Testis (tissue), 2 donors: ENCODE data around the gene NEK9.

Source experiments
- POLR2A ChIP-seq: fragments of 450-650 bp; IDR thresholded peaks from one replicate; pipeline ENCODE4 v1.6.1; 2017; ENCODE audit warnings: antibody characterized with exemption, mild to moderate bottlenecking, moderate library complexity
- TF ChIP-seq, protein P1 (sequence below), 3 experiments: fragments of 450-650 bp in 2 of 3; fragments of 200-600 bp in 1 of 3; sonication (generic) in 1 of 3; IDR thresholded peaks; one replicate each; pipeline ENCODE4 v1.5.1; 2016 to 2019; ENCODE audit warnings: antibody characterized with exemption in 3 of 3, mild to moderate bottlenecking in 2 of 3, moderate library complexity in 1 of 3

DNA sequence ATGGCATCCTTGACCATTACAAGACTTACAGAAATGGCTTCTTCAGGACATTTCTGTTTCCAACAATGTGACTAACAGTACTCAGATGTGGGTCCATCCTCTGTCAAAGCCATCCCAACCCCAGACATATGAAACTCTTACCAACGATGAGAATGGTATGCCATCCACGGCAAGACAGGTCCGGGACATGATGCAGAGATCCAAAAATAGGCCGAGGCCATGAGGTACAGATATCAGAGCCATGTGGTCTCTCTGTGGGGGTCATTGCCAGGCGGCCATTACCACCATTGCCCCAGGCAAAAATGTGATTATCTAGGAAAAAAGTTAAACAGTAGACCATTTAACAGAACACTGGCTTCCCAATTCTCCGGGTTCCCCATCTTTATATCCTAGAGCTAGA lies 29.9 kb downstream of the NEK9 start:
- TF ChIP-seq, protein P1, sequence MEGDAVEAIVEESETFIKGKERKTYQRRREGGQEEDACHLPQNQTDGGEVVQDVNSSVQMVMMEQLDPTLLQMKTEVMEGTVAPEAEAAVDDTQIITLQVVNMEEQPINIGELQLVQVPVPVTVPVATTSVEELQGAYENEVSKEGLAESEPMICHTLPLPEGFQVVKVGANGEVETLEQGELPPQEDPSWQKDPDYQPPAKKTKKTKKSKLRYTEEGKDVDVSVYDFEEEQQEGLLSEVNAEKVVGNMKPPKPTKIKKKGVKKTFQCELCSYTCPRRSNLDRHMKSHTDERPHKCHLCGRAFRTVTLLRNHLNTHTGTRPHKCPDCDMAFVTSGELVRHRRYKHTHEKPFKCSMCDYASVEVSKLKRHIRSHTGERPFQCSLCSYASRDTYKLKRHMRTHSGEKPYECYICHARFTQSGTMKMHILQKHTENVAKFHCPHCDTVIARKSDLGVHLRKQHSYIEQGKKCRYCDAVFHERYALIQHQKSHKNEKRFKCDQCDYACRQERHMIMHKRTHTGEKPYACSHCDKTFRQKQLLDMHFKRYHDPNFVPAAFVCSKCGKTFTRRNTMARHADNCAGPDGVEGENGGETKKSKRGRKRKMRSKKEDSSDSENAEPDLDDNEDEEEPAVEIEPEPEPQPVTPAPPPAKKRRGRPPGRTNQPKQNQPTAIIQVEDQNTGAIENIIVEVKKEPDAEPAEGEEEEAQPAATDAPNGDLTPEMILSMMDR (IDR thresholded peaks at IDR 0.05): no peak
- TF ChIP-seq POLR2A: no peak
